OCI-LY7 (cell line): ENCODE measurements around the gene SORCS1.
"Not testable (repeated sequence)": the region's sequence is repeated elsewhere in the genome, so short reads cannot be mapped to it uniquely, and the experiment has no call there.

ENCODE experiments used
- CTCF ChIP-seq: fragments of 200-600 bp; sonication (generic); conservative IDR thresholded peaks from 2 replicates; pipeline ENCODE4 v1.5.1; 2014; ENCODE audit warnings: mild to moderate bottlenecking, antibody characterized with exemption, low read length, moderate library complexity, mixed read lengths
- EZH2phosphoT487 ChIP-seq: fragments of 200-600 bp; sonication (generic); IDR thresholded peaks from 2 replicates; pipeline ENCODE4 v1.6.1; 2018; ENCODE audit warnings: low read depth, borderline replicate concordance, mild to moderate bottlenecking, mixed run types, antibody characterized with exemption, low read length, moderate library complexity, mixed read lengths

GRCh38 chr10:106928151-106928550 is 236.4 kb downstream of the SORCS1 start:
- not testable (repeated sequence) for TF ChIP-seq CTCF, EZH2phosphoT487
